ENCODE results near the gene MARK2. TPM values are rescaled to one million over a fixed set of nuclear protein-coding genes. Genes with fewer than 3 reads are reported as not detected.

The MARK2 gene
- total and polyA plus RNA-seq, 10 of the 15 experiments (the other 5 are each of a cell fraction or from before 2014, with no cell fraction given) = 0.19 to 29.5 (median 13.2) TPM

GRCh38 chr11:63884196-63884932 lies 45.5 kb downstream of the MARK2 start:
- BruUV-seq (replicated peaks) = no TSS peak
- peaks cover 43% of the 10 kb centered on the region for H3K79me2 ChIP-seq (ENCODE audit: control insufficient read depth, insufficient read depth, low read length)
- TF ChIP-seq NFIC (IDR thresholded peaks at IDR 0.05; ENCODE audit: low read depth, low read length) (no peak), YY1 (IDR thresholded peaks at IDR 0.05; ENCODE audit: low read depth, low read length) (no peak), SMARCA5 (IDR thresholded peaks at IDR 0.05) (no peak), TBL1XR1 (IDR thresholded peaks at IDR 0.05; ENCODE audit: low read depth, low read length) (no peak), ATF7 (IDR thresholded peaks at IDR 0.05; ENCODE audit: low read depth) (no peak), FOXK2 (IDR thresholded peaks at IDR 0.05) (no peak), HDAC6 (IDR thresholded peaks at IDR 0.05; ENCODE audit: unreplicated experiment) (no peak), POLR2A (IDR thresholded peaks at IDR 0.05; ENCODE audit: low read depth, low read length) (no peak), MXI1 (IDR thresholded peaks at IDR 0.05; ENCODE audit: low read depth, low read length) (no peak), GABPA (IDR thresholded peaks at IDR 0.05; ENCODE audit: low read depth) (no peak), SP1 (IDR thresholded peaks at IDR 0.05; ENCODE audit: low read depth, low read length) (no peak), HDGF (IDR thresholded peaks at IDR 0.05) (no peak), TCF3 (IDR thresholded peaks at IDR 0.05; ENCODE audit: borderline replicate concordance, insufficient read depth, low read depth, low read length) (no peak)
- peaks cover 5% of the 10 kb centered on the region; the same call in 1 of the 2 replicates for H4K20me1 ChIP-seq (ENCODE audit: control insufficient read depth, insufficient read depth)
- no peak overlapping the region for H3K4me3 ChIP-seq
- 100% methylated on average over 4 of the region's 4 CpGs for WGBS (ENCODE audit: insufficient coverage, insufficient replicate concordance, low lambda C conversion rate, missing lambda C conversion rate)
- no peak for DNase-seq (ENCODE audit: low read depth, low spot score)
- no peak overlapping the region for H3K9ac ChIP-seq (ENCODE audit: control insufficient read depth, insufficient read depth, low read length)
- H3K9me3 ChIP-seq (replicated peaks; ENCODE audit: control insufficient read depth, insufficient read depth, low read length) = no peaks in the 10 kb centered on the region
- ChIA-PET POLR2A (interaction anchor here (0.5 to 1.3 kb wide), 4 partner anchors 8 to 1155 kb away, joined by 3 to 4 read pairs (median 3); no protein-coding TSS in a partner anchor), CTCF (interaction anchor here (1.0 to 1.6 kb wide), 2 partner anchors 47 to 266 kb away, joined by 3 read pairs; no protein-coding TSS in a partner anchor), RAD21 (ENCODE audit: unreplicated experiment) (no interaction called here), SMC1A (ENCODE audit: uncharacterized antibody, unreplicated experiment) (interaction anchor here (2.5 kb wide), 1 partner anchor 47 kb away, joined by 10 read pairs; the partner anchor contains the start of gene MARK2)
- no peaks in the 10 kb centered on the region for H3K27me3 ChIP-seq (replicated peaks in 1 of 2; ENCODE audit: control insufficient read depth in 2 of 2, insufficient read depth in 2 of 2, low read length in 1 of 2)
- H3K4me1 ChIP-seq (ENCODE audit: control insufficient read depth, insufficient read depth, low read length) = peaks cover 35% of the 10 kb centered on the region
- intact Hi-C loops (cut with micrococcal nuclease; ENCODE audit: unreplicated experiment) (no loop called here), in situ Hi-C loops (cut with MboI) (no loop called here)
- FAIRE-seq = no peak
- no peak overlapping the region for H3K4me2 ChIP-seq (ENCODE audit: control insufficient read depth, insufficient read depth)
- H2AFZ ChIP-seq (ENCODE audit: control insufficient read depth, low read depth, low read length) = no peak overlapping the region
- ATAC-seq = no peak
- no peak overlapping the region for H3K27ac ChIP-seq (ENCODE audit: control insufficient read depth, insufficient read depth)
- H3K36me3 ChIP-seq (ENCODE audit: control insufficient read depth in 2 of 2, insufficient read depth in 2 of 2, low read length in 1 of 2) = peaks cover 5 to 10% of the 10 kb centered on the region in 2 experiments; a peak in 3 of 4 replicates

All from GM12878 (cell line).